K562 (cell line): ENCODE measurements around the gene SULT1A3.
"Not testable (repeated sequence)": the region's sequence is repeated elsewhere in the genome, so short reads cannot be mapped to it uniquely, and the experiment has no call there.

Experiments used
- POLR2A ChIP-seq: fragments of 450-650 bp; conservative IDR thresholded peaks from 2 replicates; pipeline ENCODE4 v1.6.1; 2016
- RAD51 ChIP-seq: fragments of 450-650 bp; IDR thresholded peaks from 2 replicates; pipeline ENCODE4 v1.7.1; 2016; ENCODE audit warnings: low read depth, mild to moderate bottlenecking, borderline replicate concordance

DNA sequence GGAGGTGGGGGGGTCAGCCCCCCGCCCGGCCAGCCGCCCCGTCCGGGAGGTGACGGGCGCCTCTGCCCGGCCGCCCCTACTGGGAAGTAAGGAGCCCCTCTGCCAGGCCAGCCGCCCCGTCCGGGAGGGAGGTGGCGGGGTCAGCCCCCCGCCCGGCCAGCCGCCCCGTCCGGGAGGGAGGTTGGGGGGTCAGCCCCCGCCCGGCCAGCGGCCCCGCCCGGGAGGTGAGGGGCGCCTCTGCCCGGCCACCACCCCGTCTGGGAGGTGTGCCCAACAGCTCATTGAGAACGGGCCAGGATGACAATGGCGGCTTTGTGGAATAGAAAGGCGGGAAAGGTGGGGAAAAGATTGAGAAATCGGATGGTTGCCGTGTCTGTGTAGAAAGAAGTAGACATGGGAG is 28.9 kb upstream of the SULT1A3 start:
- not testable (repeated sequence) for TF ChIP-seq POLR2A, RAD51
